HepG2 (cell line): ENCODE results near the gene ADPRS. TPM values are rescaled to one million over a fixed set of nuclear protein-coding genes. Genes with fewer than 3 reads are reported as not detected.

Experiments
- ATAC-seq: fragments of 200-7000 bp; cut with Tn5 transposase; 3 replicates; pipeline ENCODE4 v1.9.1; 2020; ENCODE audit warnings: mild to moderate bottlenecking, moderate library complexity
- BruUV-seq: library from RNA; stranded (reverse); fragments of 400-500 nt; replicated peaks from 2 replicates; lab custom pipeline; 2021; lab: Mats Ljungman, UMichigan
- CTCF ChIA-PET: fragments of 300-600 bp; formaldehyde crosslinking; extraction: SDS; loops from one replicate; lab custom pipeline; 2021; ENCODE audit warnings: low total read pairs, inconsistent platforms, low intra/inter-chr PET ratio; lab: Yijun Ruan, JAX
- POLR2A ChIA-PET: fragments of 350-600 bp; sonication (Branson Sonifier 250); formaldehyde crosslinking; loops from one replicate; lab custom pipeline; 2020; ENCODE audit warnings: antibody characterized with exemption, inconsistent platforms; lab: Yijun Ruan, JAX
- DNase-seq: peaks from one replicate; pipeline ENCODE4 v3.0.0-alpha.2; 2015; ENCODE audit warnings: low spot score
- FAIRE-seq: peaks from 3 replicates; lab custom pipeline; 2011; peaks lifted over from hg19 to GRCh38; lab: Jason Lieb, UNC
- H2AFZ ChIP-seq: one replicate; pipeline ENCODE4 v1.6.1; 2011; ENCODE audit warnings: low read length, inconsistent platforms
- H3K27ac ChIP-seq: fragments of 300-600 bp; 3 replicates; pipeline ENCODE4 v1.8.0; 2011; ENCODE audit warnings: mixed run types, mild to moderate bottlenecking, mixed read lengths, low read length, inconsistent platforms; ENCODE audit not compliant: insufficient read depth; ENCODE audit errors: extremely low read length
- H3K27me3 ChIP-seq, 2 experiments: fragments of 200-600 bp in 1 of 2; 2 replicates in 1 of 2; 3 replicates in 1 of 2; pipeline versions ENCODE4 v1.6.0 to v1.8.0; 2011; ENCODE audit warnings: low read length in 2 of 2, mild to moderate bottlenecking in 2 of 2, moderate library complexity in 2 of 2, inconsistent platforms in 1 of 2; ENCODE audit not compliant: insufficient read depth in 2 of 2, control insufficient read depth in 1 of 2
- H3K36me3 ChIP-seq, 2 experiments: fragments of 200-600 bp in 1 of 2; replicated peaks in 1 of 2; 2 replicates in 1 of 2; 3 replicates in 1 of 2; pipeline versions ENCODE4 v1.5.1 to v1.8.0; 2011; ENCODE audit warnings: low read length in 2 of 2, inconsistent platforms in 1 of 2; ENCODE audit not compliant: insufficient read depth in 2 of 2, control insufficient read depth in 1 of 2
- H3K4me1 ChIP-seq: 2 replicates; pipeline ENCODE4 v1.5.1; 2012; ENCODE audit warnings: low read length, inconsistent platforms; ENCODE audit not compliant: insufficient read depth
- H3K4me2 ChIP-seq: 2 replicates; pipeline ENCODE4 v1.6.0; 2011; ENCODE audit warnings: low read depth, low read length, inconsistent platforms
- H3K4me3 ChIP-seq, 3 experiments: fragments of 200-600 bp in 1 of 3; sonication (generic), shearing (Covaris generic) in 1 of 3; replicated peaks in 1 of 3; 2 replicates each; pipeline ENCODE4 v1.5.1; 2011 to 2016; ENCODE audit warnings: low read length in 3 of 3, inconsistent platforms in 2 of 3, low read depth in 2 of 3, mild to moderate bottlenecking in 2 of 3, control low read depth in 1 of 3, mixed read lengths in 1 of 3; ENCODE audit not compliant: insufficient read depth in 1 of 3
- H3K79me2 ChIP-seq: one replicate; pipeline ENCODE4 v1.6.1; 2011; ENCODE audit warnings: low read length, inconsistent platforms; ENCODE audit not compliant: insufficient read depth
- H3K9ac ChIP-seq: 2 replicates; pipeline ENCODE4 v1.6.0; 2011; ENCODE audit warnings: mild to moderate bottlenecking, low read depth, low read length, inconsistent platforms; ENCODE audit not compliant: insufficient read depth
- H3K9me3 ChIP-seq: 2 replicates; pipeline ENCODE4 v1.5.1; 2012; ENCODE audit warnings: mild to moderate bottlenecking, low read length
- H4K20me1 ChIP-seq: 2 replicates; pipeline ENCODE4 v1.6.0; 2011; ENCODE audit warnings: inconsistent platforms, mild to moderate bottlenecking, low read length, moderate library complexity; ENCODE audit not compliant: insufficient read depth
- FIP1L1 ChIP-seq: fragments of 200-400 bp; formaldehyde crosslinking; IDR thresholded peaks from 2 replicates; pipeline ENCODE4 v1.6.1; 2018; ENCODE audit warnings: low read depth, mild to moderate bottlenecking, low read length, moderate library complexity, borderline replicate concordance; ENCODE audit not compliant: insufficient read depth
- FOXA1 ChIP-seq, 2 experiments: fragments of 450-650 bp in 1 of 2; sonication (generic) in 1 of 2; formaldehyde crosslinking in 1 of 2; IDR thresholded peaks; 2 replicates each; pipeline versions ENCODE4 v1.4.0 to v1.6.1; 2016 to 2020; ENCODE audit warnings: missing genetic modification reagents in 1 of 2
- KLF13 ChIP-seq: sonication (generic); formaldehyde crosslinking; IDR thresholded peaks from 2 replicates; pipeline ENCODE4 v1.4.0; 2020; ENCODE audit warnings: mild to moderate bottlenecking, missing genetic modification reagents
- KLF15 ChIP-seq: sonication (generic); formaldehyde crosslinking; IDR thresholded peaks from 2 replicates; pipeline ENCODE4 v1.8.1; 2023; ENCODE audit warnings: borderline replicate concordance, mild to moderate bottlenecking, inconsistent platforms, missing genetic modification reagents, mixed read lengths
- PBX3 ChIP-seq: sonication (generic); formaldehyde crosslinking; IDR thresholded peaks from 2 replicates; pipeline ENCODE4 v1.8.1; 2023; ENCODE audit warnings: missing genetic modification reagents, inconsistent platforms, borderline replicate concordance
- POLR2A ChIP-seq, 2 experiments: IDR thresholded peaks; 2 replicates each; pipeline ENCODE4 v1.6.1; 2011; ENCODE audit warnings: low read depth in 2 of 2, low read length in 2 of 2, mild to moderate bottlenecking in 1 of 2, moderate library complexity in 1 of 2; ENCODE audit not compliant: insufficient read depth in 1 of 2
- PRDM10 ChIP-seq: sonication (generic); formaldehyde crosslinking; IDR thresholded peaks from 2 replicates; pipeline ENCODE4 v1.4.0; 2020; ENCODE audit warnings: low read depth, missing genetic modification reagents
- SKI ChIP-seq: fragments of 450-650 bp; IDR thresholded peaks from one replicate; pipeline ENCODE4 v1.6.1; 2018; ENCODE audit warnings: mild to moderate bottlenecking; ENCODE audit not compliant: partially characterized antibody
- ZC3H13 ChIP-seq: sonication (generic); formaldehyde crosslinking; IDR thresholded peaks from 2 replicates; pipeline ENCODE4 v1.8.1; 2023; ENCODE audit warnings: mild to moderate bottlenecking, missing genetic modification reagents, moderate library complexity
- ZNF3 ChIP-seq: IDR thresholded peaks from 2 replicates; pipeline ENCODE4 v1.7.0; 2017; ENCODE audit warnings: inconsistent platforms
- ZNF569 ChIP-seq: sonication (generic); formaldehyde crosslinking; IDR thresholded peaks from 2 replicates; pipeline ENCODE4 v1.5.0; 2020; ENCODE audit warnings: mild to moderate bottlenecking, missing genetic modification reagents, moderate library complexity, borderline replicate concordance
- ZNF589 ChIP-seq: sonication (generic); formaldehyde crosslinking; conservative IDR thresholded peaks from 2 replicates; pipeline ENCODE4 v1.8.0; 2022; ENCODE audit warnings: mild to moderate bottlenecking, moderate library complexity, missing genetic modification reagents
- ZNF687 ChIP-seq: sonication (generic); formaldehyde crosslinking; IDR thresholded peaks from 2 replicates; pipeline ENCODE4 v1.5.1; 2020; ENCODE audit warnings: mild to moderate bottlenecking, missing genetic modification reagents, moderate library complexity
- ZNF773 ChIP-seq: sonication (generic); formaldehyde crosslinking; IDR thresholded peaks from 2 replicates; pipeline ENCODE4 v1.4.0; 2020; ENCODE audit warnings: missing genetic modification reagents, borderline replicate concordance
- WGBS: methylation state at CpG from one replicate; pipeline ENCODE4 v1.1.6; 2017; ENCODE audit warnings: low lambda C conversion rate; 5-methylcytosine and 5-hydroxymethylcytosine counted together
- in situ Hi-C: cut with HindIII; loops from 2 replicates; pipeline ENCODE4 v1.10.0; 2017; ENCODE audit warnings: low pct_unique_long_range_greater_than_20kb; ENCODE audit not compliant: extremely low pct_ligation_motif_present
- intact Hi-C: fragments of 100-400 bp; cut with micrococcal nuclease; formaldehyde crosslinking; loops from one replicate; pipeline ENCODE4 v1.10.0; 2022; ENCODE audit not compliant: unreplicated experiment
- polyA plus RNA-seq, 8 experiments: library from polyadenylated mRNA; depleted of rRNA in 3 of 8; stranded (reverse) in 7 of 8; unstranded in 1 of 8; fragments of >200 nt; fragmentation: Illumina TruSeq in 4 of 8; extraction: Trizol in 4 of 8; gene quantifications; 2 replicates each; pipeline versions ENCODE4 v1.2.1 to v1.2.3, GENCODE V29; 2011 to 2016; ENCODE audit warnings: low read depth in 4 of 8, missing spikeins in 1 of 8, mixed read lengths in 1 of 8; ENCODE audit not compliant: insufficient read depth in 1 of 8
- total RNA-seq, 5 experiments: library from RNA; depleted of rRNA; stranded (reverse); fragments of >200 nt; fragmentation: Illumina TruSeq; extraction: Trizol; gene quantifications; 2 replicates each; pipeline ENCODE4 v1.2.3, GENCODE V29; 2016; ENCODE audit warnings: low read depth in 1 of 5

The ADPRS gene
- total and polyA plus RNA-seq, 2 of the 13 experiments (the other 11 are each of a cell fraction or from before 2014, with no cell fraction given) = 30.6 to 36.4 TPM

- Histone ChIP-seq H3K4me2 (peak overlapping the region; percentile 56), H3K4me3 (no peak overlapping the region; a peak in 1 of 6 replicates), H3K27ac (no peak overlapping the region), H3K36me3 (no peaks in the 10 kb centered on the region), H3K4me1 (peaks cover 49% of the 10 kb centered on the region), H3K9me3 (no peaks in the 10 kb centered on the region), H3K9ac (no peak overlapping the region), H3K79me2 (no peaks in the 10 kb centered on the region), H4K20me1 (no peaks in the 10 kb centered on the region), H3K27me3 (peaks cover 7 to 39% of the 10 kb centered on the region in 2 experiments; a peak in 4 of 5 replicates), H2AFZ (no peak overlapping the region)
- BruUV-seq = no TSS peak
- 28% methylated on average over 6 of the region's 7 CpGs for WGBS
- DNase-seq = no peak
- intact Hi-C loops = no loop called here
- CTCF ChIA-PET = interaction anchor here (0.9 kb wide), 1 partner anchor 61 kb away, joined by 3 read pairs; no protein-coding TSS in a partner anchor
- no peak for ATAC-seq
- no peak for FAIRE-seq
- POLR2A ChIA-PET = no interaction called here
- in situ Hi-C loops = no loop called here
- no peak for TF ChIP-seq KLF15 (CRISPR knock-in tag)
- no peak for TF ChIP-seq FIP1L1
- no peak for TF ChIP-seq PRDM10
- TF ChIP-seq POLR2A (IDR thresholded peaks at IDR 0.05; ENCODE audit: insufficient read depth in 1 of 2, low read depth in 2 of 2, low read length in 2 of 2) = no peak
- no peak for TF ChIP-seq ZNF569 (CRISPR knock-in tag)
- TF ChIP-seq ZC3H13 (CRISPR knock-in tag) = no peak
- no peak for TF ChIP-seq ZNF773 (CRISPR knock-in tag)
- no peak for TF ChIP-seq FOXA1 (IDR thresholded peaks at IDR 0.05)
- TF ChIP-seq FOXA1 (CRISPR knock-in tag; IDR thresholded peaks at IDR 0.05) = peak; percentile 45; the same call in 1 of the 2 replicates
- TF ChIP-seq KLF13 (CRISPR knock-in tag) = no peak
- TF ChIP-seq ZNF589 = no peak
- TF ChIP-seq SKI = no peak
- TF ChIP-seq ZNF687 (CRISPR knock-in tag) = 0 out of 2 replicates have a peak, but pooled peaks have one; percentile 8
- TF ChIP-seq ZNF3 (CRISPR knock-in tag) = no peak
- TF ChIP-seq PBX3 (CRISPR knock-in tag) = no peak
Measured at GRCh38 chr1:36126797-36127500, 38.3 kb downstream of the ADPRS start.
